Cardiac muscle cell (in vitro differentiated cells and primary cell): ENCODE measurements around the gene GHR. TPM values are rescaled to one million over a fixed set of nuclear protein-coding genes. Genes with fewer than 3 reads are reported as not detected.

Experiments
- DNase-seq, 2 donors: peaks; one replicate each; pipeline versions ENCODE4 v3.0.0 to v3.0.0-alpha.2; 2010 to 2017; ENCODE audit warnings: low read depth in 1 of 2, low spot score in 1 of 2
- H3K27ac ChIP-seq: fragments of 200-600 bp; sonication (generic); 2 replicates; pipeline ENCODE4 v1.5.1; 2016
- H3K27me3 ChIP-seq: fragments of 200-600 bp; sonication (generic); 2 replicates; pipeline ENCODE4 v1.6.0; 2016; ENCODE audit warnings: control low read depth
- H3K36me3 ChIP-seq: fragments of 200-600 bp; sonication (generic); 2 replicates; pipeline ENCODE4 v1.5.1; 2016; ENCODE audit warnings: control low read depth
- H3K4me1 ChIP-seq: fragments of 200-600 bp; sonication (generic); 2 replicates; pipeline ENCODE4 v1.8.1; 2017; ENCODE audit warnings: low read depth, mild to moderate bottlenecking, mixed run types
- H3K4me3 ChIP-seq: fragments of 200-600 bp; sonication (generic); 2 replicates; pipeline ENCODE4 v1.5.1; 2016; ENCODE audit warnings: mild to moderate bottlenecking
- H3K9me3 ChIP-seq: fragments of 200-600 bp; sonication (generic); 2 replicates; pipeline ENCODE4 v1.5.1; 2017; ENCODE audit warnings: low read depth, mild to moderate bottlenecking, control low read depth
- polyA plus RNA-seq: library from polyadenylated mRNA; unstranded; fragments of >200 nt; fragmentation: Nextera tagmentation; extraction: Ambion mirVana; gene quantifications from 2 replicates; pipeline ENCODE4 v1.2.1, GENCODE V29; 2016
- total RNA-seq: library from RNA; depleted of rRNA; stranded (reverse); fragments of >200 nt; gene quantifications from 2 replicates; pipeline ENCODE4 v1.2.3, GENCODE V29; 2016
- TF ChIP-seq, protein P1 (sequence below): IDR thresholded peaks from 2 replicates; pipeline ENCODE4 v1.5.1; 2012; ENCODE audit warnings: low read depth, mild to moderate bottlenecking, low read length

GHR gene
- total and polyA plus RNA-seq, 2 experiments from 2014 or later: 2.9 to 3.9 TPM

DNA sequence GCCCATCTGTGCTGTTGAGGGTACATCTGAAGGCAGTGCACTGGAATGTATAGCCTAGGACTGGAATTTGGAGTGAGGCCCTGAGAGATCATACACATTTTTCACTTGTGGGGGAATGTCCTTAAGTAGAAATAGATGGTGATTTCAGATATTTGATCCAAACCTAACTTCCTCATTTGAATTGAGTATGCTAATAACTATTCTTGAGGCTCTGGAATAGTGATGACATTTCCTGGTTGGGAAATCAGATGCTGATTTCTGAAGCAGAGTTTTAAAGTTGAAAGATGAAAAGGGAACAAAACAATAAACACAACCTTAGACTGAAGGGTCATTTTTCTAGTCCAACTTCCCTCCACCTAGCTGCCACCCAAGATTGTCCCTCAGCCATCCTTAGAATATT, 170.4 kb downstream of the GHR start:
- DNase-seq: peak in 1 of 2 donors; percentile 13
- Histone ChIP-seq H3K27me3 (no peaks in the 10 kb centered on the region), H3K4me1 (peaks cover 82% of the 10 kb centered on the region), H3K27ac (no peak overlapping the region), H3K36me3 (no peaks in the 10 kb centered on the region), H3K4me3 (no peak overlapping the region), H3K9me3 (no peaks in the 10 kb centered on the region)
- TF ChIP-seq, protein P1, sequence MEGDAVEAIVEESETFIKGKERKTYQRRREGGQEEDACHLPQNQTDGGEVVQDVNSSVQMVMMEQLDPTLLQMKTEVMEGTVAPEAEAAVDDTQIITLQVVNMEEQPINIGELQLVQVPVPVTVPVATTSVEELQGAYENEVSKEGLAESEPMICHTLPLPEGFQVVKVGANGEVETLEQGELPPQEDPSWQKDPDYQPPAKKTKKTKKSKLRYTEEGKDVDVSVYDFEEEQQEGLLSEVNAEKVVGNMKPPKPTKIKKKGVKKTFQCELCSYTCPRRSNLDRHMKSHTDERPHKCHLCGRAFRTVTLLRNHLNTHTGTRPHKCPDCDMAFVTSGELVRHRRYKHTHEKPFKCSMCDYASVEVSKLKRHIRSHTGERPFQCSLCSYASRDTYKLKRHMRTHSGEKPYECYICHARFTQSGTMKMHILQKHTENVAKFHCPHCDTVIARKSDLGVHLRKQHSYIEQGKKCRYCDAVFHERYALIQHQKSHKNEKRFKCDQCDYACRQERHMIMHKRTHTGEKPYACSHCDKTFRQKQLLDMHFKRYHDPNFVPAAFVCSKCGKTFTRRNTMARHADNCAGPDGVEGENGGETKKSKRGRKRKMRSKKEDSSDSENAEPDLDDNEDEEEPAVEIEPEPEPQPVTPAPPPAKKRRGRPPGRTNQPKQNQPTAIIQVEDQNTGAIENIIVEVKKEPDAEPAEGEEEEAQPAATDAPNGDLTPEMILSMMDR: no peak

GRCh38 chr5:42595597-42595996, 172.4 kb downstream of the GHR start:
- no peaks in the 10 kb centered on the region for H3K9me3 ChIP-seq
- H3K27ac ChIP-seq: no peak overlapping the region
- TF ChIP-seq, protein P1: no peak
- no peak overlapping the region for H3K4me3 ChIP-seq
- H3K36me3 ChIP-seq: no peaks in the 10 kb centered on the region
- peak in 1 of 2 donors; percentile 18 for DNase-seq
- H3K4me1 ChIP-seq: peaks cover 68% of the 10 kb centered on the region
- H3K27me3 ChIP-seq: no peaks in the 10 kb centered on the region

DNA sequence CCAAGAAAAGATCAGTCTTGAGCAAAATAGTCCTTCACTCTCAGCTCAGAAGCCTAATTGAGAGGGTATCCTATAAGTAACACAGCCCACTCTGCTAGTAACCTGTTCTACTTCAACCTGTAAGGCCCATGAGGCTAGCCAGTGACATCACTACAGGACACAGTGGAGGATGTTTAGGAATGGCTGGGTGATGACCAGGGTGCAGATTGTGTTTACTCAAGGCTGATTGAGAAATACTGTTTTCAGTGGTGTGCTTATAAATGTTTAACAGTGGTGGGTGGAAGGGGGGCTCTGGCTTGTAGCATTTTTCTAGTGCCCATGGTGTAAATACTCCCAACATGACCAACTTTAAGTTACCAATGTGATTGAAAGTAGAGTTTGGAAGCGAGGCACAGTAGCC, 173.6 kb downstream of the GHR start:
- no peak overlapping the region for H3K4me3 ChIP-seq
- no peak for DNase-seq
- no peak overlapping the region for H3K27ac ChIP-seq
- no peaks in the 10 kb centered on the region for H3K36me3 ChIP-seq
- peaks cover 59% of the 10 kb centered on the region for H3K4me1 ChIP-seq
- H3K9me3 ChIP-seq: no peaks in the 10 kb centered on the region
- H3K27me3 ChIP-seq: no peaks in the 10 kb centered on the region
- TF ChIP-seq, protein P1: no peak

GRCh38 chr5:42597318-42597937, 174.2 kb downstream of the GHR start:
- no peaks in the 10 kb centered on the region for H3K9me3 ChIP-seq
- H3K36me3 ChIP-seq: no peaks in the 10 kb centered on the region
- no peak overlapping the region for H3K4me3 ChIP-seq
- TF ChIP-seq, protein P1: no peak
- peaks cover 56% of the 10 kb centered on the region for H3K4me1 ChIP-seq
- peak in 1 of 2 donors; percentile 35 for DNase-seq
- no peaks in the 10 kb centered on the region for H3K27me3 ChIP-seq
- no peak overlapping the region for H3K27ac ChIP-seq

- Histone ChIP-seq H3K4me1 (peaks cover 53% of the 10 kb centered on the region), H3K27ac (no peak overlapping the region), H3K27me3 (no peaks in the 10 kb centered on the region), H3K36me3 (no peaks in the 10 kb centered on the region), H3K9me3 (no peaks in the 10 kb centered on the region), H3K4me3 (no peak overlapping the region)
- TF ChIP-seq, protein P1: no peak
- no peak for DNase-seq
Observed at GRCh38 chr5:42598311-42598710, 175.1 kb downstream of the GHR start.

- H3K9me3 ChIP-seq: no peaks in the 10 kb centered on the region
- DNase-seq: no peak
- no peak overlapping the region for H3K27ac ChIP-seq
- H3K4me1 ChIP-seq: peaks cover 47% of the 10 kb centered on the region
- no peaks in the 10 kb centered on the region for H3K36me3 ChIP-seq
- H3K4me3 ChIP-seq: no peak overlapping the region
- no peaks in the 10 kb centered on the region for H3K27me3 ChIP-seq
- TF ChIP-seq, protein P1: no peak
Observed at GRCh38 chr5:42599106-42599505, 175.9 kb downstream of the GHR start.
